Measurements from ENCODE around the gene GYPB.
A peak's percentile ranks its signal among the peaks of the same experiment; 100 is the strongest.
"Not testable (repeated sequence)": the region's sequence is repeated elsewhere in the genome, so short reads cannot be mapped to it uniquely, and the experiment has no call there.

Gene GYPB

DNA sequence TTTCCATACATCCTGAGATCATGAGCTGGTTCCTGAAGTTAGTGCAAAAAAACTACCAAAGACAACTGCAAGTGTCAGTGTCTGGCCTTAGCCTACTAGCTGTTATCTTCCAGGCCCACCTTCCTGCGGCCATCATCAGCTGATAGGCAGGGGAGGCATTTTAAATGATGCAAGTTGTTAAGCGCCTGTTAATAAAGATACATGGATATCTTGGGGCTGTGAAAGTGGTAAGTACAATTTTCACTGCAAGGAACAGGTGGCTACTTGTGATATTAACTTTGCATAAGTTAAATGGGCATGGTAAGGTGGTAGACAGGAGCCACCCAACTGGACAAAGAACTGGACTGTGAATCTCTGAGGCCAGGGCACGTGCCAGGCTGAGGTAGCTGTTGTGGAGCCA, at the start of gene GYPB:
GYPB (minus strand) TSS at position 104 of the 400 bp plus-strand sequence; CDS start at position 11, 93 bp downstream.
- FAIRE-seq = not testable (repeated sequence)

DNA sequence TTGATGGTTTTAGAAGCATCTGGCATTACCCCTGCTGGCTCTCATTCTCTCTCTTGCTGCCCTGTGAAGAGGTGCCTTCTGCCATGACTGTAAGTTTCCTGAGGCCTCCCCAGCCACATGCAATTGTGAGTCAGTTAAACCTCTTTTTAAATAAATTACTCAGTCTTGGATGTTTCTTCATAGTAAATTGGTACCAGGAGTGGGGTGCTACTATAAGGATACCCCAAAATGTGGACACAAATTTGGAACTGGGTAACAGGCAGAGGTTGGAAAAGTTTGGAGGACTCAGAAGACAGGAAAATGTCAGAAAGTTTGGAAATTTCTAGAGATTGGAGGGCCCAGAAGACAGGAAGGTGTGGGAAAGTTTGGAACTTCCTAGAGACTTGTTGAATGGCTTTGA, 42.4 kb upstream of the GYPB start:
- FAIRE-seq = not testable (repeated sequence)

DNA sequence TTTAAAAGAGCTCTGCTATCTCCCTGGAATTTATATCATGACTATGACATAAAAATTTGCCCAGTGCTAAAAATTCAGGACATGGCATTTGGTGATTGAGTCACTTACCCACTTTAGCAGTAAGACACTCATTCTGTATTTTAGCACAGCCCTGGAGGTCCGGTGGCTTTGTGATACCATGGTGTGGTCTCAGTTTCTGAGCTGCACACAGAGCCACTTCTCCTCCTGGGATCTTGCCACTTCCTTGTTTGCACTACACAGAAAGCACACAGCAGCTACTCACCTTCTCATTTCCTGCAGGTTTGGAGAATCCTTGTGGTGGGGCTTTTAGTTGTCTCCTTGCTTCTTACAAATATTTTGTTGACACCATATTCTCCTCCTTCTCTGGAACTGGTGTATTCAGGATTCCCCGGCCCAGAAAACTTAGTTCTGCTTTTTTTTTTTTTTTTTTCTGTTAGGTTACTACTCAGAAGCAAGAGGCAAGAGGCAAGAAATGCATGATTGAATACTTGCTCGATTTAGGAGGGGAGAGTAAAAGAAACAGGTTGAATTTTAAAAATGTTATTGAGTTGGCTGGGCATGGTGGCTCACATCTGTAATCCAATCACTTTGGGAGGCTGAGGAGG, 41.2 kb upstream of the GYPB start:
- not testable (repeated sequence) for FAIRE-seq

DNA sequence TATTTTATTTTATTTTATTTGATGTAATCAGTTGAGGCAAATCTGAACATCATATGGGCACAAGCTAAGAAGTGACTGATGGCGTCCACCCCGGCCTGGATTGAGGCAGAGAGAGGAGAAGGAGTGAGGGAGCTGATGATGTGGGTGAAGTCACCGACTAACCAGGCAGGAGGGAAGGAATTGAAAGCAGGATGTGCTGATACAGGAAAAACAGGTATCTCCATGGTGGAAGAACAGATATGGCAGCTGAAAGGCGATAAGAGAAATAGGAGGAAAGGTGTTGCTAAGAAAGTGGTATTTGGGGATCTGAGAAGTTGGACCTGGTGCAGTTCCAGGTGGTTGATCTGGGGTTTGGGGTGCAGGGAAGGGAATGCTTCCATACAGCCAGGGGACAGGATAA, 37.6 kb upstream of the GYPB start:
- FAIRE-seq = no peak

GRCh38 chr4:144055336-144055735, 36.2 kb upstream of the GYPB start:
- FAIRE-seq = not testable (repeated sequence)

DNA sequence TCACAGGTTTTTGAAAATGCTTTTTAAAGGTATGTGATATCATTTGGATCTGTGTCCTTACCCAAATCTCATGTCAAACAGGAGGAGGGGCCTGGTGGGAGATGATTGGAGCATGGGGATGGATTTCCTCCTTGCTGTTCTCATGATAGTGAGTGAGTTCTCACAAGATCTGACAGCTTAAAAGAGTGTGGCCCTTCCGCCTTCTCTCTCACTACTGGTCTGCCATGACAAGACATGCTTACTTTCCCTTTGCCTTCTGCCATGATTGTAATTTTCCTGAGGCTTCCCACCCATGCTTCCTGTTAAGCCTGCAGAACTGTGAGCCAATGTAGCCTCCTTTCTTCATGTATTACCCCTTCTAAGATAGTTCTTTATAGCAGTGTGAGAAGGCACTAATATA, 32.3 kb upstream of the GYPB start:
- FAIRE-seq = not testable (repeated sequence)

- not testable (repeated sequence) for FAIRE-seq
These were observed 31.5 kb upstream of the GYPB start for GRCh38 chr4:144050631-144051030.

- not testable (repeated sequence) for FAIRE-seq
These were observed 30.6 kb upstream of the GYPB start for GRCh38 chr4:144049495-144050424.

- not testable (repeated sequence) for FAIRE-seq
These were observed 25.8 kb upstream of the GYPB start for GRCh38 chr4:144044936-144045335.

GRCh38 chr4:144032580-144032979, 13.4 kb upstream of the GYPB start:
- FAIRE-seq = not testable (repeated sequence)

- not testable (repeated sequence) for FAIRE-seq
These were observed 12.7 kb upstream of the GYPB start for GRCh38 chr4:144031875-144032274.

- not testable (repeated sequence) for FAIRE-seq
These were observed 12.2 kb upstream of the GYPB start for GRCh38 chr4:144031369-144031768.

- not testable (repeated sequence) for FAIRE-seq
These were observed 11.5 kb upstream of the GYPB start for GRCh38 chr4:144030708-144031107.

DNA sequence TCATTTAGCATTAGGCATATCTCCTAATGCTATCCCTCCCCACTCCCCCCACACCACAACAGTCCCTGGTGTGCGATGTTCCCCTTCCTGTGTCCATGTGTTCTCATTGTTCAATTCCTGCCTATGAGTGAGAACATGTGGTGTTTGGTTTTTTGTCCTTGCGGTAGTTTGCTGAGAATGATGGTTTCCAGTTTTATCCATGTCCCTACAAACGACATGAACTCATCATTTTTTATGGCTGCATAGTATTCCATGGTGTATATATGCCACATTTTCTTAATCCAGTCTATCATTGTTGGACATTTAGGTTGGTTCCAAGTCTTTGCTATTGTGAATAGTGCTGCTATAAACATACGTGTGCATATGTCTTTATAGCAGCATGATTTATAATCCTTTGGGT, 7.5 kb upstream of the GYPB start:
- not testable (repeated sequence) for FAIRE-seq

DNA sequence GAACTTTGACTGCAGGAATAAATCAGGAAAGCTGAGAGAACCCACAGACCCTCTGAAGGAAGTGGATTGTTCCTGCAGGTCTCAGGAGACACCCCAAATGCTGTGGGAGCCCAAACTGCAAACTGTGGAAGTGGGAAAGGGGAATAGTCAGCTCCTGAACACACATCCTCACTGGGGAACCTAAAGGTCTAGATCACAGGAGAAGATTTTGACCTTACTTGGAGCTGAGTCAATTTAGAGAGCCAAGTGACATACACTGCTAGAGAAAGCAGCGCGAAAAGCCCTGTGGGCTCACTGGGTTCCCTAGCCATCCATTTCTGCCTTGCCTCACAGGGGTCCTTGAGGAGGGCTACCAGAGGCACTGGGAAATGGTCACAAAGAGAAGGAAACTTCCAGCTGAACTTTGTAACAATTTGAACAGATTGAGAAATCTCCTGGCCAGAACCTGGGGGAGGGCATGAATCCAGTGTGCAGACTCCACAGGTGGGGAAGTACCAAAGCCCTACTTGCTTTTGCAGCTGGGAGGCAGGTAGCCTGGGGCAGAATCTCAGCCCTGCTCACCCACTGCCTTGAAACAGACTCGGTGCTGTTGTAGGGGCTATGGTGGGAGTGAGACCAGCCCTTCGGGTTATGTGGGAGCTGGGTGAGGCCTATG, 5.3 kb upstream of the GYPB start:
- not testable (repeated sequence) for FAIRE-seq

DNA sequence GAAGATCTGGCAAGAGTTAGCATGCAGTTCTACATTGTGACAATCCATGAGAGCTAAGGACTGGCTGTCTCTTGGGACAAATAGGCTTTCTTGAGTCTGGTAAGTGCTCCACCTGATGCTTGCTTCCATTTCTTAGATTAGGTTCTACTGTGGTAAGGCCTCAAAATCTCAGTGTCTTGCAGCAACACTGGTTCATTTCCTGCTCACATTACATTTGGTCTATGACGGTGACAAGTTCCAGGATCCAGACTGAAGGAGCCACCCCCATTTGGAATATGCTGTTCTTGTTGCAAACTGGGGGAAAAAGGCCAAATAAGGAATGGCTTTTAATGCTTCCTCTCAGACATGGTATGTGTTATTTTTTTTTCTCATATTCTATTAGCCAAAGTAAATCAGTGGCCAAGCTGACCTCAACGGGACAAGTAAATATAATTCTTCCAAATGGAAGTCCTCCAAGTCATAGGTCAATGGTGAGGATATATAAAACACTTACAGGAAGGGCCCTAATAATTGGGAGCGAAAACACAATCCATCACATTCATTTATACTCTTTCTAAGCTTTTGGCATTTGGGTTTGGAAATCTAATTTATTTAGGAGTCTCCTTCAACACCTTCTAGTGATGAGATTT, 3.7 kb upstream of the GYPB start:
- not testable (repeated sequence) for FAIRE-seq

- FAIRE-seq = peak; percentile 8
These were observed 2.3 kb upstream of the GYPB start for GRCh38 chr4:144021336-144021990.

GRCh38 chr4:144018223-144019000, 768 bp downstream of the GYPB start:
- not testable (repeated sequence) for FAIRE-seq

DNA sequence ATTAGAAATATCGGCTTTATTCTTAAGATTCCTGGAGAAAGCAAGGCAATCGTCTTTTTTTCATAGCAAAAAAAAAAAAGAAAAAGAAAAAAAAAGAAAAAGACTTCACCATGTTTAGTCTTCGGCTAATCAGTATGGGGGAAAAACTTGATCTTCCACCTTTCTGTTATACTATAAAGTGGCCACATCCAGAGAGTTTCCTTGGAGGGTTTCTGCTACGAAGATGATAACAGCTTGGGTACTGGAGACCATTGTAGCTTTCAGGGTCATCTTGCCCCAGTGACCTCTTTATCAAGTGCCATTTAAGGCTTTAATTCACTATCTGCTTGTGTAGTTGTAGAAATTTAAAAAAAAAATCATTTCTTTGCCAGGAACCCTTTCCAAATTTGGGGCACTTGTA, 1.9 kb downstream of the GYPB start:
- not testable (repeated sequence) for FAIRE-seq

DNA sequence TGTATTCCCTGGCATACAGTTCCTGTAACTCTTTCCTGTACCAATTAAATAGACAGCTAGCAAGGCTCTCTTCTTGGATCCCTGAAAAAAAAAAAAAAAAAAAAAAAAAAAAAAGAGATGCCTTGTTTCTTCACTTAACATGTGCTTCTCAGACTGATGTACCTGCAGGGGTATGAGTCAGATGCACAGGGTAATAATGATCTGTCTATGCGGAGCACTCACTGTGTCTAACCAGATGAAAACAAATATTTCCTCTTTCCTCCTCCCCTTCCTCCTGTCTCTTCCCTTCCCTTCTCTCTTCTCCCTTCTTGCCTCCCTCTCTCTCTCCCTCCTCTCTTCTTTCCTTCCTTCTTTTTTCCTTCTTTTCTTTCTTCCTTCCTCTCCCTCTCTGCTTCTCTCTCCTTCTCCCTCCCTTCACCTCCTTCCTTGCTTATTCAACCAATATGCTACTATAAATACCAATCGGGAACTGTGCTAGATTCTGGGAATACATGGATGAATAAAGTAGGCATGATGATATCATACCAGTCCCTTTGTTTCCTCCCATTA, 3.0 kb downstream of the GYPB start:
- FAIRE-seq = not testable (repeated sequence)

GRCh38 chr4:144014808-144015207, 4.4 kb downstream of the GYPB start:
- no peak for FAIRE-seq
